ENCODE measurements around the gene ZDHHC8. TPM values are rescaled to one million over a fixed set of nuclear protein-coding genes. Genes with fewer than 3 reads are reported as not detected.

Gene ZDHHC8
- total RNA-seq, 2 donors from 2014 or later, result 23.4 to 59.7 TPM

- Mint-ChIP-seq H3K27me3 (no peaks in the 10 kb centered on the region), H3K36me3 (ENCODE audit: low read depth) (peaks cover 53% of the 10 kb centered on the region), H3K4me1 (no peaks in the 10 kb centered on the region), H3K4me3 (no peak overlapping the region), H3K27ac (no peak overlapping the region), H3K9me3 (no peaks in the 10 kb centered on the region)
- ATAC-seq (replicated peaks), result no peak
These were observed 3.6 kb upstream of the ZDHHC8 start for GRCh38 chr22:20127869-20128618.

- Mint-ChIP-seq H3K9me3 (no peaks in the 10 kb centered on the region), H3K36me3 (ENCODE audit: low read depth) (peaks cover 48% of the 10 kb centered on the region), H3K27me3 (no peaks in the 10 kb centered on the region), H3K4me1 (no peaks in the 10 kb centered on the region), H3K4me3 (no peak overlapping the region), H3K27ac (peak overlapping the region; percentile 20)
- no peak for ATAC-seq (replicated peaks)
These were observed 3.0 kb upstream of the ZDHHC8 start for GRCh38 chr22:20128619-20128901.

- H3K4me1 Mint-ChIP-seq, result no peaks in the 10 kb centered on the region
- peak; percentile 47 for ATAC-seq (replicated peaks)
- H3K9me3 Mint-ChIP-seq, result no peaks in the 10 kb centered on the region
- H3K36me3 Mint-ChIP-seq (ENCODE audit: low read depth), result peaks cover 42% of the 10 kb centered on the region
- H3K27me3 Mint-ChIP-seq, result no peaks in the 10 kb centered on the region
- H3K4me3 Mint-ChIP-seq, result no peak overlapping the region
- H3K27ac Mint-ChIP-seq, result peak overlapping the region; percentile 20
These were observed 2.5 kb upstream of the ZDHHC8 start for GRCh38 chr22:20128902-20129746.

- H3K36me3 Mint-ChIP-seq (ENCODE audit: low read depth), result peaks cover 37% of the 10 kb centered on the region
- H3K4me1 Mint-ChIP-seq, result no peaks in the 10 kb centered on the region
- H3K4me3 Mint-ChIP-seq, result no peak overlapping the region
- H3K9me3 Mint-ChIP-seq, result no peaks in the 10 kb centered on the region
- ATAC-seq (replicated peaks), result no peak
- no peaks in the 10 kb centered on the region for H3K27me3 Mint-ChIP-seq
- H3K27ac Mint-ChIP-seq, result no peak overlapping the region
These were observed 1.9 kb upstream of the ZDHHC8 start for GRCh38 chr22:20129747-20130014.

GRCh38 chr22:20130319-20130718 lies 1.3 kb upstream of the ZDHHC8 start:
- Mint-ChIP-seq H3K9me3 (no peaks in the 10 kb centered on the region), H3K4me3 (peak overlapping the region; percentile 28), H3K27ac (no peak overlapping the region), H3K27me3 (no peaks in the 10 kb centered on the region), H3K36me3 (ENCODE audit: low read depth) (peaks cover 30% of the 10 kb centered on the region), H3K4me1 (no peaks in the 10 kb centered on the region)
- ATAC-seq (replicated peaks), result no peak

- peak overlapping the region; percentile 28 for H3K4me3 Mint-ChIP-seq
- no peaks in the 10 kb centered on the region for H3K9me3 Mint-ChIP-seq
- no peaks in the 10 kb centered on the region for H3K4me1 Mint-ChIP-seq
- peak; percentile 68 for ATAC-seq (replicated peaks)
- H3K36me3 Mint-ChIP-seq (ENCODE audit: low read depth), result peaks cover 24% of the 10 kb centered on the region
- H3K27me3 Mint-ChIP-seq, result no peaks in the 10 kb centered on the region
- H3K27ac Mint-ChIP-seq, result no peak overlapping the region
These were observed 640 bp upstream of the ZDHHC8 start for GRCh38 chr22:20130731-20131596.

- no peaks in the 10 kb centered on the region for H3K9me3 Mint-ChIP-seq
- peak overlapping the region; percentile 43 for H3K27ac Mint-ChIP-seq
- ATAC-seq (replicated peaks), result peak; percentile 13
- H3K4me3 Mint-ChIP-seq, result peak overlapping the region; percentile 63
- H3K36me3 Mint-ChIP-seq (ENCODE audit: low read depth), result peaks cover 13% of the 10 kb centered on the region
- H3K4me1 Mint-ChIP-seq, result no peaks in the 10 kb centered on the region
- H3K27me3 Mint-ChIP-seq, result no peaks in the 10 kb centered on the region
These were observed 468 bp downstream of the ZDHHC8 start for GRCh38 chr22:20131859-20132685.

GRCh38 chr22:20132686-20133246 lies 1.2 kb downstream of the ZDHHC8 start:
- H3K27me3 Mint-ChIP-seq, result no peaks in the 10 kb centered on the region
- H3K4me3 Mint-ChIP-seq, result peak overlapping the region; percentile 63
- no peak for ATAC-seq (replicated peaks)
- H3K27ac Mint-ChIP-seq, result peak overlapping the region; percentile 43
- H3K4me1 Mint-ChIP-seq, result no peaks in the 10 kb centered on the region
- peaks cover 6% of the 10 kb centered on the region for H3K36me3 Mint-ChIP-seq (ENCODE audit: low read depth)
- no peaks in the 10 kb centered on the region for H3K9me3 Mint-ChIP-seq

- no peak for ATAC-seq (replicated peaks)
These were observed 2.4 kb downstream of the ZDHHC8 start for GRCh38 chr22:20133930-20134549.

GRCh38 chr22:20135265-20135664 lies 3.7 kb downstream of the ZDHHC8 start:
- Mint-ChIP-seq H3K36me3 (ENCODE audit: low read depth) (no peaks in the 10 kb centered on the region), H3K27ac (no peak overlapping the region), H3K27me3 (no peaks in the 10 kb centered on the region), H3K9me3 (no peaks in the 10 kb centered on the region), H3K4me1 (no peaks in the 10 kb centered on the region), H3K4me3 (no peak overlapping the region)
- no peak for ATAC-seq (replicated peaks)

More at GRCh38 chr22:20133930-20134549, 2.4 kb downstream of the ZDHHC8 start:
- H3K9me3 Mint-ChIP-seq, result no peaks in the 10 kb centered on the region
- no peaks in the 10 kb centered on the region for H3K27me3 Mint-ChIP-seq
- no peaks in the 10 kb centered on the region for H3K4me1 Mint-ChIP-seq
- peak overlapping the region; percentile 63 for H3K4me3 Mint-ChIP-seq
- H3K27ac Mint-ChIP-seq, result no peak overlapping the region
- H3K36me3 Mint-ChIP-seq (ENCODE audit: low read depth), result no peaks in the 10 kb centered on the region

GRCh38 chr22:20135806-20136602 lies 4.4 kb downstream of the ZDHHC8 start:
- H3K27ac Mint-ChIP-seq, result no peak overlapping the region
- no peak overlapping the region for H3K4me3 Mint-ChIP-seq
- H3K9me3 Mint-ChIP-seq, result no peaks in the 10 kb centered on the region
- no peaks in the 10 kb centered on the region for H3K27me3 Mint-ChIP-seq
- no peaks in the 10 kb centered on the region for H3K4me1 Mint-ChIP-seq
- no peak for ATAC-seq (replicated peaks)
- no peaks in the 10 kb centered on the region for H3K36me3 Mint-ChIP-seq (ENCODE audit: low read depth)

GRCh38 chr22:20136603-20136873 lies 4.9 kb downstream of the ZDHHC8 start:
- no peak overlapping the region for H3K4me3 Mint-ChIP-seq
- no peak overlapping the region for H3K27ac Mint-ChIP-seq
- no peaks in the 10 kb centered on the region for H3K4me1 Mint-ChIP-seq
- no peaks in the 10 kb centered on the region for H3K27me3 Mint-ChIP-seq
- no peaks in the 10 kb centered on the region for H3K36me3 Mint-ChIP-seq (ENCODE audit: low read depth)
- no peaks in the 10 kb centered on the region for H3K9me3 Mint-ChIP-seq
- ATAC-seq (replicated peaks), result no peak

GRCh38 chr22:20137113-20137512 lies 5.5 kb downstream of the ZDHHC8 start:
- no peak for ATAC-seq (replicated peaks)
- no peak overlapping the region for H3K27ac Mint-ChIP-seq
- no peak overlapping the region for H3K4me3 Mint-ChIP-seq
- H3K27me3 Mint-ChIP-seq, result no peaks in the 10 kb centered on the region
- H3K36me3 Mint-ChIP-seq (ENCODE audit: low read depth), result no peaks in the 10 kb centered on the region
- H3K4me1 Mint-ChIP-seq, result no peaks in the 10 kb centered on the region
- H3K9me3 Mint-ChIP-seq, result no peaks in the 10 kb centered on the region

All from activated T-helper 17 cell treated with anti-CD3 and anti-CD28 coated beads, Interleukin-2, amount 50 U/mL, for 72 hours (primary cell).